SK-N-SH (cell line): ENCODE measurements around the gene ZMIZ1. TPM values are rescaled to one million over a fixed set of nuclear protein-coding genes. Genes with fewer than 3 reads are reported as not detected.
A peak's percentile ranks its signal among the peaks of the same experiment; 100 is the strongest.

Source experiments
- CTCF ChIA-PET: fragments of 300-600, 350-600 bp; formaldehyde crosslinking; extraction: SDS; loops from one replicate; lab custom pipeline; 2021; lab: Yijun Ruan, JAX
- POLR2A ChIA-PET: fragments of 350-600 bp; sonication (Branson Sonifier 250); formaldehyde crosslinking; extraction: SDS; loops from one replicate; lab custom pipeline; 2020; ENCODE audit warnings: antibody characterized with exemption, inconsistent platforms; lab: Yijun Ruan, JAX
- DNase-seq: peaks from one replicate; pipeline ENCODE4 v3.0.0; 2012
- H2AFZ ChIP-seq: fragments of 200-600 bp; sonication (generic); 2 replicates; pipeline ENCODE4 v1.8.1; 2016; ENCODE audit warnings: antibody characterized with exemption, mild to moderate bottlenecking, low read depth
- H3F3A ChIP-seq: fragments of 200-600 bp; sonication (generic); replicated peaks from 2 replicates; pipeline ENCODE3; 2016; ENCODE audit warnings: antibody characterized with exemption, mild to moderate bottlenecking; ENCODE audit not compliant: insufficient read depth
- H3K27ac ChIP-seq, 2 experiments: fragments of 200-500 bp in 1 of 2; fragments of 200-600 bp in 1 of 2; sonication (Bioruptor generic) in 1 of 2; sonication (generic), shearing (Covaris generic) in 1 of 2; 2 replicates each; pipeline versions ENCODE4 v1.5.1 to v1.6.1; 2014 to 2016; ENCODE audit warnings: low read depth in 2 of 2, inconsistent platforms in 1 of 2, low read length in 1 of 2, mild to moderate bottlenecking in 1 of 2, mixed read lengths in 1 of 2
- H3K27me3 ChIP-seq: fragments of 200-600 bp; sonication (generic), shearing (Covaris generic); 2 replicates; pipeline ENCODE4 v1.6.1; 2016; ENCODE audit warnings: mixed run types; ENCODE audit not compliant: insufficient read depth
- H3K36me3 ChIP-seq, 2 experiments: fragments of 200-500 bp in 1 of 2; fragments of 200-600 bp in 1 of 2; sonication (Bioruptor generic) in 1 of 2; sonication (generic) in 1 of 2; replicated peaks in 1 of 2; 2 replicates each; pipeline versions ENCODE3 to v1.5.1; 2014 to 2016; ENCODE audit warnings: low read length in 1 of 2, mild to moderate bottlenecking in 1 of 2; ENCODE audit not compliant: insufficient read depth in 2 of 2, control insufficient read depth in 1 of 2
- H3K4me1 ChIP-seq, 2 experiments: fragments of 200-500 bp in 1 of 2; fragments of 200-600 bp in 1 of 2; sonication (Bioruptor generic) in 1 of 2; sonication (generic), shearing (Covaris generic) in 1 of 2; 2 replicates each; pipeline versions ENCODE4 v1.5.1 to v1.6.1; 2014 to 2016; ENCODE audit warnings: low read depth in 1 of 2, low read length in 1 of 2, mixed run types in 1 of 2; ENCODE audit not compliant: insufficient read depth in 2 of 2, control insufficient read depth in 1 of 2
- H3K4me2 ChIP-seq: fragments of 200-600 bp; sonication (generic), shearing (Covaris generic); 2 replicates; pipeline ENCODE4 v1.6.1; 2017; ENCODE audit warnings: mixed run types
- H3K4me3 ChIP-seq, 2 experiments: fragments of 200-500 bp in 1 of 2; fragments of 200-600 bp in 1 of 2; sonication (Bioruptor generic) in 1 of 2; sonication (generic), shearing (Covaris generic) in 1 of 2; 2 replicates each; pipeline versions ENCODE4 v1.5.1 to v1.8.1; 2014 to 2016; ENCODE audit warnings: low read depth in 2 of 2, inconsistent platforms in 1 of 2, low read length in 1 of 2, mild to moderate bottlenecking in 1 of 2, mixed read lengths in 1 of 2, moderate library complexity in 1 of 2
- H3K79me2 ChIP-seq: fragments of 200-600 bp; sonication (generic); 2 replicates; pipeline ENCODE4 v1.8.1; 2017; ENCODE audit warnings: mild to moderate bottlenecking; ENCODE audit not compliant: insufficient read depth
- H3K9ac ChIP-seq: fragments of 200-600 bp; sonication (generic); 2 replicates; pipeline ENCODE4 v1.6.1; 2017; ENCODE audit warnings: mixed run types
- H3K9me2 ChIP-seq: fragments of 200-600 bp; sonication (generic); 2 replicates; pipeline ENCODE4 v1.6.1; 2017; ENCODE audit warnings: mixed run types
- H3K9me3 ChIP-seq: fragments of 200-600 bp; sonication (generic); 2 replicates; pipeline ENCODE4 v1.6.1; 2017; ENCODE audit warnings: mixed run types, mild to moderate bottlenecking, moderate library complexity
- H4K20me1 ChIP-seq: fragments of 200-600 bp; sonication (generic); 2 replicates; pipeline ENCODE4 v1.6.1; 2017; ENCODE audit warnings: mild to moderate bottlenecking, mixed run types; ENCODE audit not compliant: insufficient read depth
- EP300 ChIP-seq, 2 experiments: IDR thresholded peaks; 2 replicates each; pipeline versions ENCODE4 v1.4.0 to v1.6.1; 2012; ENCODE audit warnings: borderline replicate concordance in 1 of 2, low read depth in 1 of 2, low read length in 1 of 2
- FOSL2 ChIP-seq: IDR thresholded peaks from 2 replicates; pipeline ENCODE4 v1.4.0; 2012; ENCODE audit warnings: low read depth, mild to moderate bottlenecking, moderate library complexity, borderline replicate concordance
- MEF2A ChIP-seq: IDR thresholded peaks from 2 replicates; pipeline ENCODE4 v1.4.0; 2012; ENCODE audit warnings: low read depth, borderline replicate concordance
- MXI1 ChIP-seq: IDR thresholded peaks from 2 replicates; pipeline ENCODE4 v1.6.1; 2012; ENCODE audit warnings: mild to moderate bottlenecking, low read depth, low read length, improper control_type of control experiment
- NFIC ChIP-seq: IDR thresholded peaks from 2 replicates; pipeline ENCODE4 v1.4.0; 2012; ENCODE audit warnings: borderline replicate concordance
- POLR2AphosphoS5 ChIP-seq: IDR thresholded peaks from 2 replicates; pipeline ENCODE4 v1.6.1; 2012; ENCODE audit warnings: low read depth, low read length
- RXRA ChIP-seq: IDR thresholded peaks from 2 replicates; pipeline ENCODE4 v1.4.0; 2012; ENCODE audit warnings: low read depth, mild to moderate bottlenecking, borderline replicate concordance
- SMC3 ChIP-seq: IDR thresholded peaks from 2 replicates; pipeline ENCODE4 v1.6.1; 2012; ENCODE audit warnings: low read depth, low read length, improper control_type of control experiment
- TAF1 ChIP-seq: IDR thresholded peaks from 2 replicates; pipeline ENCODE4 v1.6.1; 2012; ENCODE audit warnings: low read depth, mild to moderate bottlenecking, low read length, moderate library complexity, borderline replicate concordance
- TCF12 ChIP-seq: IDR thresholded peaks from 2 replicates; pipeline ENCODE4 v1.4.0; 2012
- YY1 ChIP-seq: IDR thresholded peaks from 2 replicates; pipeline ENCODE4 v1.4.0; 2012; ENCODE audit warnings: low read depth, mild to moderate bottlenecking
- WGBS: methylation state at CpG from one replicate; pipeline ENCODE4 v1.1.6; 2017; ENCODE audit warnings: low lambda C conversion rate; 5-methylcytosine and 5-hydroxymethylcytosine counted together
- polyA plus RNA-seq, 3 experiments: library from polyadenylated mRNA; depleted of rRNA; stranded (reverse); fragments of >200 nt; gene quantifications; 2 replicates each; pipeline ENCODE4 v1.2.3, GENCODE V29; 2012
- TF ChIP-seq, protein P1 (sequence below): IDR thresholded peaks from 2 replicates; pipeline ENCODE4 v1.4.0; 2012; ENCODE audit warnings: low read depth, borderline replicate concordance

The ZMIZ1 gene
- polyA plus RNA-seq, 1 of the 3 experiments (the other 2 are of a cell fraction), result 23.5 TPM

DNA sequence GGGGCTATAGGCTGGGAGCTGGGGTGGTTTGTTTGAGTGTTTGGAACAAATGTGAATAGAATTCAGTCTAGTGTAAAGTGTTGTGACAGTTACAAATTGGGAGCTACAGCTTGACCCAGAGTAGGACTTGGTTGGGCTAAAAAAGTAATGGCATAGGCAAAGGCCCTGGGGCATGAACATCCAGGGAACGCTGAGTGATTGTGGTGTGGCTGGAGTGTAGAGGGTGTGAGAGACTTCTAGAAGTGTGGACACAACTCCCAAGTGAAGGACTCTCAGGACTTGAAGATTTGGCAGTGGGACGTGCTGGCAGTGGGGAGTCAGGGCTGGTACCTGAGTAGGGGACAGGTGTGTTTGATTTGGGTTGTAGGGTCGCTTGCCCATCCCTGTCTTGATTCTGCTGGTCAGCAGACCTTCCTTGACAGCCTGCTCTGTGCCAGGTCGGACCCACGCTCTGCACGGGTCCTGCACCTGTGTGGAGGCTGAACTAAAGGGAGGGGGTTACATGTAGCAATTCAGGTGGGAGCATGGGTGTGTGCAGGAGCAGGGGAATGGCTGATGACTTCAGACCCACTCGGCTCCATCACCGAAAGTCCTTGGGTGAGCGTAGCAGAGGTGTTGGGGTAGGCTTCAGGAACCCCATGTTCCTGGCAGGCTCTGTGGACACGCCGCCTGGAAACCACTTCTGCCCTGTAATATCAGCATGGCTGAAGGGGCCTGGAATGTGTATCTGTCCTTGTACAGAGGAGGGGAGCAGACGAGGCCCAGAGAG is 43.3 kb downstream of the ZMIZ1 start:
- Histone ChIP-seq H3K27ac (peak overlapping the region; percentile 89 to 90), H3K4me1 (peaks cover 58 to 98% of the 10 kb centered on the region in 2 experiments)
- POLR2A ChIA-PET, result no interaction called here

DNA sequence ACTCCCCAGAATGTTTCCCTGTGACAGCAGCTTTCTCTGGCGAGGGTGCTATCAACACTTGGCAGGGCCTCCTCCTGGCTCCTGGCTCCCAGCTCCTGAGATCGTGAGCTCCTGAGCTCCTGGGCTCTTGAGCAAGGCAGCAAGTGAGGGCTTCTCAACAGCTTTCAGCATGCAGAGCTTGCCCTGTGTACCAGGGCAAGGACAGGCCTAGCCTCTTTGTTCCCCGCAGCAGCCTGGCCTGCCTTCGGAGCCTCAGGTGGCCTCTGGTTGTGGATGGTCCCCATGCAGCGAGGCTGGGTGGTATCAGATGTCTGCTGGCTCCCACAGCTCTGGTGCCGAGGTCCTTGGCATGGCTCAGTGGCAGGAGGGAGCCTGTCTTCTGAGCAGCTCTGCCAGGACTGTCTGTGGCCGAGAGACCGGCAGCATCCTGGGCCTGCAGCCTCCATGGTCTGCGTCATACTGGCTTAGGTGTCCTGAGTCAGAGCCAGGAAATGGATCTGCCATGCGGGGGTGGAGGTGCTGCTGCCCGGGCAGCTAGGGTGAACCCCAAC is 44.2 kb downstream of the ZMIZ1 start:
- peak overlapping the region; percentile 89 to 90 for H3K27ac ChIP-seq
- H3K36me3 ChIP-seq, result peaks cover 5% of the 10 kb centered on the region in 2 experiments
- peak overlapping the region; percentile 34; the same call in 1 of the 2 replicates for H3K9ac ChIP-seq
- peak; percentile 63 for DNase-seq
- CTCF ChIA-PET, result interaction anchor here (1.1 to 1.4 kb wide), 3 partner anchors 28 to 82 kb away, joined by 3 to 6 read pairs (median 4); no protein-coding TSS in a partner anchor
- H3K4me2 ChIP-seq, result peak overlapping the region; percentile 53
- peaks cover 51 to 98% of the 10 kb centered on the region in 2 experiments for H3K4me1 ChIP-seq
- no peaks in the 10 kb centered on the region for H3K9me3 ChIP-seq
- H3K27me3 ChIP-seq, result no peaks in the 10 kb centered on the region
- peaks cover 97% of the 10 kb centered on the region for H4K20me1 ChIP-seq
- 41% methylated on average over 4 of the region's 11 CpGs for WGBS
- POLR2A ChIA-PET, result interaction anchor here (1.1 kb wide), 1 partner anchor 1572 kb away, joined by 3 read pairs; no protein-coding TSS in a partner anchor
- peaks cover 100% of the 10 kb centered on the region for H3K79me2 ChIP-seq
- H3F3A ChIP-seq, result peaks cover 32% of the 10 kb centered on the region
- TF ChIP-seq, protein P1, sequence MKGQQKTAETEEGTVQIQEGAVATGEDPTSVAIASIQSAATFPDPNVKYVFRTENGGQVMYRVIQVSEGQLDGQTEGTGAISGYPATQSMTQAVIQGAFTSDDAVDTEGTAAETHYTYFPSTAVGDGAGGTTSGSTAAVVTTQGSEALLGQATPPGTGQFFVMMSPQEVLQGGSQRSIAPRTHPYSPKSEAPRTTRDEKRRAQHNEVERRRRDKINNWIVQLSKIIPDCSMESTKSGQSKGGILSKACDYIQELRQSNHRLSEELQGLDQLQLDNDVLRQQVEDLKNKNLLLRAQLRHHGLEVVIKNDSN, result no peak
- TF ChIP-seq TAF1 (peak; percentile 21; the same call in 1 of the 2 replicates), POLR2AphosphoS5 (0 out of 2 replicates have a peak, but pooled peaks have one; percentile 35), YY1 (no peak), MXI1 (peak; percentile 44; the same call in 1 of the 2 replicates), EP300 (IDR thresholded peaks at IDR 0.05; ENCODE audit: borderline replicate concordance in 1 of 2, low read depth in 1 of 2, low read length in 1 of 2) (peak in 1 of 2 experiments; percentile 29; a peak in 1 of 4 replicates), RXRA (no peak), TCF12 (peak; percentile 63; the same call in 1 of the 2 replicates), NFIC (peak; percentile 74; the same call in 1 of the 2 replicates), MEF2A (no peak), FOSL2 (peak; percentile 57; the same call in 1 of the 2 replicates)
- no peak overlapping the region for H2AFZ ChIP-seq
- no peaks in the 10 kb centered on the region for H3K9me2 ChIP-seq
- H3K4me3 ChIP-seq, result no peak overlapping the region

More for the DNA sequence above, 43.3 kb downstream of the ZMIZ1 start:
- Histone ChIP-seq H3F3A (peaks cover 32% of the 10 kb centered on the region), H3K4me3 (no peak overlapping the region), H3K4me2 (peak overlapping the region; percentile 53; the same call in 1 of the 2 replicates), H3K9ac (peak overlapping the region; percentile 34; the same call in 1 of the 2 replicates), H3K79me2 (peaks cover 100% of the 10 kb centered on the region), H2AFZ (no peak overlapping the region), H3K9me2 (no peaks in the 10 kb centered on the region), H4K20me1 (peaks cover 97% of the 10 kb centered on the region), H3K27me3 (no peaks in the 10 kb centered on the region), H3K36me3 (peaks cover under 1 to 2% of the 10 kb centered on the region in 2 experiments), H3K9me3 (no peaks in the 10 kb centered on the region)
- no peak for DNase-seq
- 86% methylated on average over 12 of the region's 12 CpGs for WGBS
- CTCF ChIA-PET, result interaction anchor here (1.0 to 1.9 kb wide), 3 partner anchors 16 to 84 kb away, joined by 3 to 6 read pairs (median 6); no protein-coding TSS in a partner anchor
- no peak for TF ChIP-seq SMC3
- TF ChIP-seq POLR2AphosphoS5, result 0 out of 2 replicates have a peak, but pooled peaks have one; percentile 7
